SU-DHL-6 (cell line): ENCODE data around the gene MYO15B.

Experiments
- H2AFZ ChIP-seq: fragments of 200-600 bp; sonication (generic); 2 replicates; pipeline ENCODE4 v1.6.1; 2014; ENCODE audit warnings: low read depth, mild to moderate bottlenecking, moderate library complexity, mixed read lengths, antibody characterized with exemption, low read length; ENCODE audit not compliant: severe bottlenecking
- H3F3A ChIP-seq: fragments of 200-600 bp; shearing (Covaris generic); 2 replicates; pipeline ENCODE4 v1.6.0; 2016; ENCODE audit warnings: antibody characterized with exemption, mild to moderate bottlenecking; ENCODE audit not compliant: insufficient read depth
- H3K27ac ChIP-seq: fragments of 200-600 bp; sonication (generic); 2 replicates; pipeline ENCODE4 v1.5.1; 2016; ENCODE audit warnings: low read depth, mild to moderate bottlenecking, low read length, moderate library complexity, mixed read lengths
- H3K27me3 ChIP-seq: fragments of 200-600 bp; sonication (generic), shearing (Covaris generic); 2 replicates; pipeline ENCODE4 v1.6.0; 2014; ENCODE audit warnings: mild to moderate bottlenecking, low read length
- H3K36me3 ChIP-seq: fragments of 200-600 bp; sonication (generic); 2 replicates; pipeline ENCODE4 v1.6.1; 2014; ENCODE audit warnings: mild to moderate bottlenecking, low read length, mixed read lengths
- H3K4me2 ChIP-seq: fragments of 300-600, 200-600 bp; shearing (Covaris generic), sonication (generic); 2 replicates; pipeline ENCODE4 v1.6.0; 2014; ENCODE audit warnings: low read length, low read depth, mild to moderate bottlenecking; ENCODE audit not compliant: poor library complexity, severe bottlenecking
- H3K4me3 ChIP-seq: fragments of 200-600 bp; sonication (generic); 2 replicates; pipeline ENCODE4 v1.5.1; 2014; ENCODE audit warnings: antibody characterized with exemption, low read length, mild to moderate bottlenecking, mixed read lengths; ENCODE audit not compliant: insufficient read depth, poor library complexity, severe bottlenecking
- H3K79me2 ChIP-seq: fragments of 200-600 bp; sonication (generic); 2 replicates; pipeline ENCODE4 v1.6.1; 2014; ENCODE audit warnings: mild to moderate bottlenecking, low read length, moderate library complexity; ENCODE audit not compliant: insufficient read depth
- H3K9ac ChIP-seq: fragments of 200-600 bp; sonication (generic); 2 replicates; pipeline ENCODE4 v1.7.0; 2014; ENCODE audit warnings: mild to moderate bottlenecking, low read length
- H3K9me2 ChIP-seq: fragments of 200-600 bp; sonication (generic); replicated peaks from 2 replicates; pipeline ENCODE4 v1.6.1; 2014; ENCODE audit warnings: low read length; ENCODE audit not compliant: insufficient read depth
- H3K9me3 ChIP-seq: fragments of 200-600 bp; sonication (generic); 2 replicates; pipeline ENCODE4 v1.6.1; 2014; ENCODE audit warnings: low read length, mixed read lengths; ENCODE audit not compliant: insufficient read depth
- H4K20me1 ChIP-seq: fragments of 200-600 bp; sonication (generic); 2 replicates; pipeline ENCODE4 v1.6.1; 2014; ENCODE audit warnings: low read depth, mild to moderate bottlenecking, antibody characterized with exemption, low read length, moderate library complexity, mixed read lengths
- CTCF ChIP-seq: fragments of 200-600 bp; sonication (generic); IDR thresholded peaks from one replicate; pipeline ENCODE4 v1.5.1; 2017; ENCODE audit warnings: antibody characterized with exemption, mild to moderate bottlenecking, low read length, moderate library complexity; ENCODE audit not compliant: insufficient read depth, poor library complexity, severe bottlenecking
- EZH2phosphoT487 ChIP-seq: fragments of 200-600 bp; sonication (generic), shearing (Covaris generic); conservative IDR thresholded peaks from 2 replicates; pipeline ENCODE4 v1.6.1; 2018; ENCODE audit warnings: mild to moderate bottlenecking, antibody characterized with exemption, low read length, moderate library complexity, mixed read lengths

Gene MYO15B

GRCh38 chr17:75557075-75557851 is 30.3 kb upstream of the MYO15B start:
- H3F3A ChIP-seq: no peaks in the 10 kb centered on the region
- no peaks in the 10 kb centered on the region for H4K20me1 ChIP-seq
- TF ChIP-seq CTCF (no peak), EZH2phosphoT487 (no peak)
- H3K9me2 ChIP-seq: no peaks in the 10 kb centered on the region
- no peaks in the 10 kb centered on the region for H3K79me2 ChIP-seq
- H3K9ac ChIP-seq: no peak overlapping the region
- no peak overlapping the region for H3K4me2 ChIP-seq
- no peaks in the 10 kb centered on the region for H3K9me3 ChIP-seq
- no peaks in the 10 kb centered on the region for H3K36me3 ChIP-seq
- H3K4me3 ChIP-seq: no peak overlapping the region
- no peak overlapping the region for H3K27ac ChIP-seq
- no peaks in the 10 kb centered on the region for H3K27me3 ChIP-seq
- no peak overlapping the region for H2AFZ ChIP-seq

GRCh38 chr17:75557852-75558665 is 29.5 kb upstream of the MYO15B start:
- no peaks in the 10 kb centered on the region for H3F3A ChIP-seq
- no peak overlapping the region for H3K9ac ChIP-seq
- H4K20me1 ChIP-seq: no peaks in the 10 kb centered on the region
- no peaks in the 10 kb centered on the region for H3K36me3 ChIP-seq
- H3K27ac ChIP-seq: no peak overlapping the region
- TF ChIP-seq EZH2phosphoT487: no peak
- no peak for TF ChIP-seq CTCF
- H3K4me2 ChIP-seq: no peak overlapping the region
- H3K79me2 ChIP-seq: no peaks in the 10 kb centered on the region
- H3K4me3 ChIP-seq: no peak overlapping the region
- no peak overlapping the region for H2AFZ ChIP-seq
- no peaks in the 10 kb centered on the region for H3K9me2 ChIP-seq
- H3K9me3 ChIP-seq: no peaks in the 10 kb centered on the region
- no peaks in the 10 kb centered on the region for H3K27me3 ChIP-seq

DNA sequence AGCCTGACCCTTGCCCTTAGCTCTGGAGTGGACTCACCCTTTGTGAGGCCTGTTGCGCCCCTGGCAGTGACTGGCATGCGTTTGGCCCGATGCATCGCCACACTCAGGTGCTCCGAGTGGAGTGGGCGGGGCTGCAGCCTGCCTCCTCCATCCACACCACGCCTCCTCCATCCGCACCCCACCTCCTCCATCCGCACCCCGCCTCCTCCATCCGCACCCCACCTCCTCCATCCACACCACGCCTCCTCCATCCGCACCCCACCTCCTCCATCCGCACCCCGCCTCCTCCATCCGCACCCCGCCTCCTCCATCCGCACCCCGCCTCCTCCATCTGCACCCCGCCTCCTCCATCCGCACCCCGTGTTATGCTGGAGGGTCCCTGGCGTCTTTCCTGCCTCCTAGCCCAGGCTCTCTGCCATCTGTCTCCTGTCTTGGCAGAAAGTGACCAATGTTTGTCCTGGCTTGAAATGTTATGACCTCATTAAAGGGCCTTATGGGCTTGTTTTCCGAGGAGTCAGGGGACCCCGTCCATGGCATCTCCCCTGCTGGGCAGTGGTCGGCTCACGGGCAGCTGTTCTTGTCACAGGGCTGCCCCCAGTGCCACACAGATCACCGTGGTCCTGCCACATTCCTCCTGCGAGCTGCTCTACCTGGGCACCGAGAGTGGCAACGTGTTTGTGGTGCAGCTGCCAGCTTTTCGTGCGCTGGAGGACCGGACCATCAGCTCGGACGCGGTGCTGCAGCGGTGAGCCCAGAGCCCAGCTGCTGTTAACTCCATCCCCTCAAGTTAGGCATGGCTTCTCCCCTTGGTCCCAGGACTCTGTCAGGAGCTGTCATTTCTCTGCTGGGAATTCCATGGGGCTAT is 28.7 kb upstream of the MYO15B start:
- TF ChIP-seq CTCF: no peak
- TF ChIP-seq EZH2phosphoT487: no peak
- H3K4me2 ChIP-seq: no peak overlapping the region
- no peak overlapping the region for H2AFZ ChIP-seq
- H3F3A ChIP-seq: no peaks in the 10 kb centered on the region
- no peaks in the 10 kb centered on the region for H3K9me2 ChIP-seq
- H3K9me3 ChIP-seq: no peaks in the 10 kb centered on the region
- H3K27me3 ChIP-seq: no peaks in the 10 kb centered on the region
- H3K9ac ChIP-seq: no peak overlapping the region
- H3K79me2 ChIP-seq: no peaks in the 10 kb centered on the region
- no peaks in the 10 kb centered on the region for H4K20me1 ChIP-seq
- H3K27ac ChIP-seq: no peak overlapping the region
- H3K36me3 ChIP-seq: no peaks in the 10 kb centered on the region
- no peak overlapping the region for H3K4me3 ChIP-seq
